Measurements from ENCODE around the gene POMT1.
A peak's percentile ranks its signal among the peaks of the same experiment; 100 is the strongest.
"Not testable (repeated sequence)": the region's sequence is repeated elsewhere in the genome, so short reads cannot be mapped to it uniquely, and the experiment has no call there.

Gene POMT1

DNA sequence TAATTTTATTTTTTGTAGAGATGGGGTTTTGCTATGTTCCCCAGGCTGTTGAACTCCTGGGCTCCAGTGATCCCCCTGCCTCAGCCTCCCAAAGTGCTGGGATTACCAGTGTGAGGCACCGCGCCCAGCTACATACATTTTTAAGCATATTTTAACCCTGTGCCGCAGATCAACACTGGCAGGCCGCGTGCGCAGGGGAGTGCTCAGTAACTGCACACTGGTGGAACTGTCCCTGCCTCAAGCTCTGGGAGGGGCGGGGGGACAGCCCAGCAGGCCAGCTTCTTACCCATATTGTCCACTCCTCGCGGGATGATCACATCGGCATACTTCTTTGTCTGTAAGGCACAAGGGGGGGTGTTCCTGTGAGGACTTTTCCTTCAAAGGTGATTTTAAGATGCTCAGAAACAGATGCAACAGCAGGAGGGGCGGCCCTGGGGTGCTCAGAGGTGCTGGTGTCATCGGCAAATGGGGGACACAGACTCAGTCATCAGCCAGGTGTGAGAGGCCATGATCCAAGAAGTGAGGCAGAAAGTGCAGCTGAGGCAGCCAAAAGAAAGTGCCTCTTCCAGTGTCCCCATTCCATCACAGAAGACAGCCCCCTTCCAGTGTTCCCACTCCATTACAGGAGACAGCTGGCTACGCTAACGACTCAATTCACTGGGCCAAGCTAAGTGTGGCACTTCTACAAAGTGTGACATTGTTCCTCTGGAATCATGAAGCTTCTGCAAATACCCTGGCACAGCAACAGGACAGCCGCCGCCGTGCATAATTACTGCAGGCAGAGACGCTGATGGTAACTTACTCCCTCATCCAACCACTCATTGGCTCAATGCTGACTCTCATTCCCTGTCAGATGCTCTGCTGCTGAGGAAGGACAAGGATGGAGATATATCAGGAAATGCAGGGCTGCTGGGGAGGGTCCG, 23.2 kb downstream of the POMT1 start:
- DNase-seq (ENCODE audit: low spot score) = no peak

DNA sequence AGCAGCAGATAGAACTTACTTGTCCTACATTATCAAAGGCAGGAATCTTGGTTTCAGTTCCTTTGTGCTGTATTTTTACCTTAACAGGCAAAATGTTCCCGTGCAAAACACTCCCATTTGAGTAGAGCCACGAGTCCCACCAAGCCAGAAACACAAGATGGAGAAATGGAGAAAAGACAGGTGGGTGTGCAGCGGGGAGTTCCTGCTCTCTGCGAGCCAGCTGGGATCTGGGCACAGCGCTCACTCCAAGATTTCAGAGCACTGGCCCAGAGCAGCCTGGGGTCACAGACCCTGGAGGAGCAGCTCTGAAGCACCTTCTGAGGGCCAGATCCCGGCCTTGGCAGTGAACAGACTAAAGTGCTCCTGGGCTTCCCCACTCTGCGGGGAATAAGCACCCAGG, 25.5 kb downstream of the POMT1 start:
- DNase-seq (ENCODE audit: low spot score) = no peak

DNA sequence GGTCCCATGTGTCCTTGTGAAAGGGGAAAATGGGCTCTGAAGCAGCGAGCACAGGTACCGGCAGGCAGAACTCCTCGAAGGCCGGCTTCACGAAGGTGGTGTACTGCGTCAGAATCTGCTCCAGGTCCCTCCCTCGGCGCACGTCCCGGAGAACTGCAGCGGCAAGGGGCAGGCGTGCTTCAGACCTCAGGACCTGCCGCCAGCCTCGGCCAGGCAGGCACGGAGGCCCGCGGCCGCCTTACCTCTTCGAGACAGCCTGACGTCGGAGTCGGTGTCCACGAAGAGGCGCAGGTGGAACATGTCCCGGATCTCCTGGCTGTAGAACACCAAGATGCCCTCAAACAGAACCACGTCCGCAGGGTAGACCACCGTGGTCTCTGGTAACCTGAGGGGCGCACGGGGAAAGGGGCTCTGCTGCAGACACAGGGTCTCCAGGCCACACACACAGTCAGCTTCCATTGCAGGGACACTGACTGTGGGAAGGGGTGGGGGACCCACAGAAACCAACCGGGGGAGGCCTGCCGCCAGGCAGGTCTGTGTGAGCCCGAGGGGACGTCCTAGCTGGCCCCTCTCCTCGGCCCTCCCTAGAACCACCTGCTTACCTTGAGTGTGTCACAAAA, 26.3 kb downstream of the POMT1 start:
- no peak for DNase-seq (ENCODE audit: low spot score)

GRCh38 chr9:131529597-131530545, 27.2 kb downstream of the POMT1 start:
- no peak for DNase-seq (ENCODE audit: low spot score)

- DNase-seq (ENCODE audit: low spot score) = no peak
These were observed 27.8 kb downstream of the POMT1 start for GRCh38 chr9:131530546-131530919.

- peak; percentile 66 for DNase-seq (ENCODE audit: low spot score)
These were observed 28.5 kb downstream of the POMT1 start, which contains the start of gene UCK1 for GRCh38 chr9:131530920-131531832. UCK1 (minus strand) TSS chr9:131531263; CDS start chr9:131531174, 89 bp downstream.

- DNase-seq (ENCODE audit: low spot score) = peak; percentile 10
These were observed 32.1 kb downstream of the POMT1 start for GRCh38 chr9:131534721-131535237.

DNA sequence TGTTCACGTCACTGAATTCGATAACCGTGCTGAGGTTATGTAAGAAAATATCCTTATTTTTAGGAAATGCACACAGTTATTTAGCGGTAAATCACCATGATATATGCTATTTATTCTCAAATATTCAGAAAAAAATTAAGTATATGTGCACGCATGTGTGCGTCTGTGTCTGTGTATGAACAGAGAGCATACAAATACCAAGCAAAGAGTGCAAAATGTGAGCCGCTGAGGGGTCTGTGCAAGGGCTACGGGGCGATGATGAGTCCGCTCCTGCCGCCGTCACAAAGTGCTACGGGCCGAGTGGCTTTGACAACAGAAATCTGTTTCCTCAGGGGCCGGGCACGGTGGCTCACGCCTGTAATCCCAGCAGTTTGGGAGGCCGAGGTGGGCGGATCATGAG, 35.2 kb downstream of the POMT1 start:
- DNase-seq (ENCODE audit: low spot score) = no peak

DNA sequence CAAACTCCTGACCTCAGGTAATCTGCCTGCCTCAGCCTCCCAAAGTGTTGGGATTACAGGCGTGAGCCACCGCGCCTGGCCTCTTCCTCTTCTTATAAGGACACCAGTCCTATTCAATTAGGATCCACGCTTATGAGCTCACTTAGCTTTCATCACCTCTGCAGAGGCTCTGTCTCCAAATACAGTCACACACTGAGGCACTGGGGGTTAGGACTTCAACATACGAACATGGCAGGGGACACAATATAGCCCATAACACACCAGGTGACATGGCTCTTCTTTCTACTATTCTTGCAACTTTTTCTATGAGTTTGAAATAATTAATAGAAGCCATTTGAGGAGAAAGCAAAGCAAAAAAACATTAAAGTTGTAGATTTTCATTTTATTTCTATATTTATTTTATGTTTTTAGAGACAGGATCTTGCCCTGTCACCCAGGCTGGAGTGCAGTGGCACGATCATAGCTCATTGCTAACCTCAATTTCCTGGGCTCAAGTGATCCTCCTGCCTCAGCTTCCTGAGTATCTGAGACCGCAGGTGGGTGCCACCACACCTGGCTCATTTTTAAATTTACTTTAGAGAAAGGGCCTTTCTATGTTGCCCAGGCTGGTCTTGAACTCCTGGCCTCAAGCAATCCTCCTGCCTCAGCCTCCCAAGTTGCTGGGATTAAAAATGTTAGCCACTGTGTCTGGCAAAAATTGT, 36.7 kb downstream of the POMT1 start:
- peak; percentile 50 for DNase-seq (ENCODE audit: low spot score)

DNA sequence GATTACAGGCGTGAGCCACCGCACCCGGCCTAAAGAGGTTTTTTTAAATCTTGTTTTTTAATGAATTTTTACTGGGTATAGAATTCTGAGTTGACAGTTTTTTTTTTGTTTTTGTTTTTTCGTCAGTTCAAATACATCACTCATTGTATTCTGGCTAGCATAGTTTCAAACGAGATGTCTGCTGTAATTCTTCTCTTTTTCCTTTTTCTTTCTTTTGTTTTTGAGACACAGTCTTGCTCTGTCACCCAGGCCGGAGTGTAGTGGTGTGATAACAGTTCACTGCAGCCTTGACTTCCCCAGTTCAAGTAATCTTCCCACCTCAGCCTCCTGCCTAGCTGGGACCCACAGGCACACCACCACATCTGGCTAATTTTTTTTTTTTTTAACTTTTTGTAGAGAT, 40.4 kb downstream of the POMT1 start:
- no peak for DNase-seq (ENCODE audit: low spot score)

- DNase-seq (ENCODE audit: low spot score) = no peak
These were observed 42.5 kb downstream of the POMT1 start, which contains the start of gene PRRT1B for GRCh38 chr9:131545003-131545785. PRRT1B (plus strand) TSS chr9:131545523; CDS start chr9:131545616, 93 bp downstream.

DNA sequence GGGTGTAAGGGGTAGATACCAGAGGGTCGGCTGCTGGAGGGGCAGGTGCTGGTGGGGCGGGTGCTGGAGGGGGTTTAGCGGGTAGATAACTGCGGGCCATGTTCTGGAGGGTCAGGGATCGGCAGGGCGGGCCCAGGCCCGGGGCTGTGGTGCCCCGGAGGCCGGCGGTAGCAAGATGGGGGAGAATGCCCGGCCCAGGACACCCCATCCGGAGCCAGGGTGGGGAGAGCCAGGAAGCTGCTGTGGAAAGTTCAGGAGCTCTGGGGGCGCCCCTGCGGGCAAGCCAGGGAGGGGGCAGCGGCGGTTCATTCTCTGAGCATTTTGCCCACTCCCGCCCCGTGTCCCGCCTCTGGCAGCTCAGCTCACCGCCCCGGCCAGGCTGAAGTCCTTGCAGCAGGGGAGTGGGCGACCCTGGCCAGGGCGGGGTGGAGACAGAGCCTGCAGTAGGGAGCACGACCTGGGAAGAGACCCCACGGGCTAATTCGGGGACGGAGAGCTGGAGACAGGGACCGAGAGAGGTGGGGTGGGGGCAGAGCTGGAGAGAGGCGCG, 43.1 kb downstream of the POMT1 start:
- DNase-seq (ENCODE audit: low spot score) = no peak

DNA sequence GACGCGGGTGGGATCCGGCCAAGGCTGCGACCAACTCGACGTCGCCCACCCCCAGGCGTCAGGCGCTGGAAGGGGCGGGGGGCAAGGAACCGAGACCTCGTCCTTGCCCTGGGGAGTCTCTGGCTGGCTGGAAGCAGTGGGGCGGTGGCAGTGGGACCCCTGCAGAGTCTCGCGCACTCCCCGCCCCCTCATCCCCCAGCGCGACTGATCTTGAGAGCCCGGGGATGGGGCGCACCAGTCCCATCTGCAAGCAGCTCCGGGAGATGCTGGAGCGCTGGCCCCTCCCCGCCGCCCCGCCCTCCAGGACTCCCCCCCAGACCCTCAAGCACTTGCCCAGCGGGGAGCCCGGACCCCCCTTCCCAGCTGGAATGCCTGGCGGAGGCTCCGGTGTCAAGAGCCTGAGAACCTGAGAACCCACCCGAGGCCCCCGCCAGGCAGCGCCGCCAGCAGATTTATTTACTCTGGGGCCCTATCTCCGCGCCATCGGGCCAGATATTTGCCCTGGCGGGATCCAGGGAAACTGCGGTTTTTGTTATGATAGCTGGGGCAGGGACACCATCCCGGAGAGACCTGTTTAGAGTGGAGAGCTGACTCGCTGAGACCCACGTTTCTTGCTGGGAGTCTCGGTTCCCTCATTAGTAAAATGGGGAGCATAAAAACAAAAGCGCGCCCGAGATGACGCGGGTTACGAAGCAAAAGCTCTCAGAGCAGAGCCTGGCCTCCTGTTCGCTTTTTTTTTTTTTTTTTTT, 43.8 kb downstream of the POMT1 start:
- no peak for DNase-seq (ENCODE audit: low spot score)

GRCh38 chr9:131549186-131549585, 46.5 kb downstream of the POMT1 start:
- DNase-seq (ENCODE audit: low spot score) = not testable (repeated sequence)

DNA sequence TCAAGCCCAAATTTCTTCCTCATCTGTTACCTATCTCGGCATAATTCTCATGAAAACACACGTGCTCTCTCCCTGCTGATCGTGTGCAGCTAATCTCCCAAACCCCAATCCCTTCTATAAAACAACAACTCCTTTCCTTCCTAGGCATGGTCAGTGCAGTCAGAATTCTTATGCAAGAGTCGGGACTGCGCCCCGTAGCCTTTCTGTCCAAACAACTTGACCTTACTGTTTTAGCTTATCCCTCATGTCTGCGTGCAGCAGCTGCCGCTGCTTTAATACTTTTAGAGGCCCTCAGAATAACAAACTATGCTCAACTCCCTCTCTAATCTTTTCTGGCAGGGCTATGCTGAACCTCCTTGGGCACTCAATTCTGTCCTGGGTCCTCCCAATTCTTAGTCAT, 47.7 kb downstream of the POMT1 start:
- DNase-seq (ENCODE audit: low spot score) = not testable (repeated sequence)

DNA sequence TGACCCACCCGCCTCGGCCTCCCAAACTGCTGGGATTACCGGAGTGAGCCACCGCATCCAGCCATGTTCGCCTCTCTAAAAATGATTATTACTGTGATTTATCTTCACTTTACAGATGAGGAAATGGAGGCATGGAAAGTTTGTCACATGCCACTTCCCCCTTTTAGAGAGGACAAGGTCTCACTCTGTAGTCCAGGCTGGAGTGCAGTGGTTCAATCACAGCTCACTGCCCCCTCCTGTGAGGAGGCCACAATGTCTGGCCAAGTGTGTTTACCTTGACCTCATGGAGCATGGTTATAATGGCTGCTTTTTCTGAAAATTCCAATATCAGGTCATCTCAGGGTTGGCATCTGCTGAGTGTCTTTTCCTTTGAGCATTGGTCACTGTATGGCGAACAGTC, 49.3 kb downstream of the POMT1 start:
- no peak for DNase-seq (ENCODE audit: low spot score)

DNA sequence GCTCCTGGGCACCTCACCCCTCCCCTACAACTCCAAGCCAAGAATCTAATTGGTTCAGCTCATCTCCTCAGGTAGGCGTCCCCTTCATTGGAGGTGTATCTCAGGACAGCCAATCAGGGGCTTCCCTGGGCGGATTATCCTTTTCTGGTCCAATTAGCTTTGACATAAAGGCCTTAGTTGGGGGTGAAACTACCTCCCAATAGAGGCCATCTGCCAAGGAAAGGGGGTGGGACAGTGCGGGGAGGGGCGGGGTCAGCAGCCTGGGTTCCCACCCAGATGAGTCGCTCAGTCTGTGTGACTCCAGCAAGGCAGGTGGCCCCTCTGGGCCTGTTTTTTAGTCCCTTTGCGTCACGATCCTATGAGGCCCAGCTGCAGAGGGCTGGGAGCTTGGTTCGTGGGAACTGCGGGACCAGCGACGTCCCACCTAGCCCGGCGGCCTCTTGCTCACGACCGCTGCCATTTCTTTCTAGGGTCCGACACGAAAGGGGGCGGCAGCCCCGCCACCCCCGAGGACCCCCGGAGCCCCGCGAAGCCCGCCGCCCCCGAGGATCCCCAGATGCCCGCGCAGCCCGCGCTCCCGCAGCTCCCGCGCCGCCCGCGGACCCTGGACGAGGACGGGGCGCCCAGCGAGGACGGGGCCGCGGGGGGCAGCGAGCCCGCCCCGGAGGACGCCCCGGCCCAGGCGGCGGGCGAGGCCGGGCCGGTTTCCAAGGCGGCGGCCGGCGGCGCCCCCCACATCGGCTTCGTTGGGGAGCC, 51.5 kb downstream of the POMT1 start:
- DNase-seq (ENCODE audit: low spot score) = no peak
